GM20000 (cell line): ENCODE measurements around the gene SIDT1.

Experiments
- DNase-seq: peaks from one replicate; pipeline ENCODE4 v3.0.0; 2012; ENCODE audit warnings: low spot score
- CTCF ChIP-seq: IDR thresholded peaks from 2 replicates; pipeline ENCODE4 v1.5.1; 2012; ENCODE audit warnings: mild to moderate bottlenecking, control low read depth; ENCODE audit errors: extremely low read depth, missing control alignments

Gene SIDT1

GRCh38 chr3:113649174-113649845 lies 117.0 kb downstream of the SIDT1 start:
- TF ChIP-seq CTCF: no peak
- DNase-seq: no peak

DNA sequence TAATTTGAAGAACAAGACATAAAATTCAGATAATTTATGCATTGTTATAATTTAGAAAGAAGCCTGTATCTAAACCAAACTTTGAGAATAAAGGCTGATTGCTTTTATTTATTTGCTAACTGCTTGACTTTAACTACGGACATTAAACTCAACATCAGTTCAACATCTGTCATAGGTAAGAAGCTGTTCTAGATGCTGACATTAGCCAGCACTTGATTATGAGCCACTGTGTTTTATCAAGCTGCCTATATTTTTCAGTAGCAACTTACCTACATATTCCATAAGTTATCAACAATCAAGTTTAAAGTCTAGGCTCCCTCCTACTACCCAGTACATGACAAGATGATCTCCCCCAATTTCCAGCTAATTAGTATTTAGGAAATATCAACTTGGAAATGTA lies 122.0 kb downstream of the SIDT1 start:
- TF ChIP-seq CTCF: no peak
- DNase-seq: no peak

DNA sequence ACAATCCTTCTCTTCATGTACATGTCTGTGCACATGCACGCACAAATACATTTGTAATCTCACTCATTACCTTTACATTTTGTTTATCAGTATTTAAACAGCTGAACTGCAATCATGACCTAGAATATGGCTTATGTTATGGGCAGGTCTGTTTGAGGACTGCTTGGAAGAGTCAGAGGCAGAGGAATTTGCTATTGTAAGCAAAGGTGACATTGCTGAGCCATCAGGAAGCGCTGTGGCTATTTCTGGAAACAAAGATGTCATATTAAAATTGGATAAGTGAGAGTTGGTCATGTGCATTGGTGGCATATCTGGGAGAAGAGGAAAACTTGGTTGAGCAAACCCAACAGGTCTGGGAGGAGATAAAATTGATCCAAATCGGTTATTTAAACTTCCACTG lies 122.5 kb downstream of the SIDT1 start:
- TF ChIP-seq CTCF: no peak
- DNase-seq: no peak

DNA sequence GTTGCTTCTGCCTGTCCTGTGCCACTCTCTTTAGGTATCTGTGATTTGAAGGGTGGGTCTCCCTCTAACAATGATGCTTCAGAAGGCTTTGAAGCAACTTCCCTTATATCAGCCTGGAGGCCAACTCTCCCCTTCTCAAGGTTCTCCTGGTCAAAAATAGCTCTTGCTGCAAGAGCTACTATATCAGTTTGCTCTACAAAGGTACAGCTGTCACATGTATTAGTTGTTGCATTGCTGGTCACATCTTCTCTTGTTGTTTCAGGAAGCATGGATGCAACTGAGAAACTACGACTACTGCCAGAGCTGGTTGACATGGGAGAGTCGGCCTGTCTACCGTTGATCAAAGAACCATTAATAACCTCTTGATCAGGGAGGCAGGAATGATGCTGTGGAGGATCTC lies 125.8 kb downstream of the SIDT1 start:
- TF ChIP-seq CTCF: no peak
- no peak for DNase-seq

DNA sequence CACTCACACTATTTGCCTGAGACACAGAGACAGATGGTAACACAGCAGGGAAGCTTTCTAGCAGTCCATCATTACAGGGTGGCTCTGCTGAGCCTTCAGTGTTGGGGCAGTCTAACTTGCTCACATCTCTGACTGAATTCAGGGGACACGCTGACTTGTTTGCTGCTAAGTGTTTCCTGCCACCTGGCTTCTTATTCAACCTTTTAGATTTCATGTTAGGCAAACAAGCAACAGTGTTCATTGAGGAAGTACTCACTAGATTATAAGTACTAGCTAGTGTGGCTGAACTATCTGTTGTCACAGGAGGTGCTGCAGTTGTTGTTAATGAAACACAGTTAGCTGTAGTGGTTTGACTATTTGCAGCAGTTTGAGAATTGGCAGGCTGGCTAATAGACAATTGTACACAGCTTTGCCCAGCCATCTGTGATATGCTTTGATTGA lies 126.8 kb downstream of the SIDT1 start:
- no peak for TF ChIP-seq CTCF
- no peak for DNase-seq

- TF ChIP-seq CTCF: no peak
- no peak for DNase-seq
Measured at GRCh38 chr3:113659996-113660395, 127.6 kb downstream of the SIDT1 start.

GRCh38 chr3:113660458-113660857 lies 128.1 kb downstream of the SIDT1 start:
- DNase-seq: no peak
- TF ChIP-seq CTCF: no peak
